ENCODE data around the gene ATP11C.
"Not testable (repeated sequence)": the region's sequence is repeated elsewhere in the genome, so short reads cannot be mapped to it uniquely, and the experiment has no call there.

Gene ATP11C

GRCh38 chrX:139850968-139851367, 81.9 kb downstream of the ATP11C start:
- DNase-seq: no peak

GRCh38 chrX:139844884-139845283, 88.0 kb downstream of the ATP11C start:
- DNase-seq: no peak

- DNase-seq: no peak
These were observed 88.7 kb downstream of the ATP11C start for GRCh38 chrX:139844163-139844562.

- no peak for DNase-seq
These were observed 90.3 kb downstream of the ATP11C start for GRCh38 chrX:139842326-139843185.

GRCh38 chrX:139836335-139836734, 96.5 kb downstream of the ATP11C start:
- DNase-seq: not testable (repeated sequence)

GRCh38 chrX:139834879-139835278, 98.0 kb downstream of the ATP11C start:
- DNase-seq: no peak

- DNase-seq: no peak
These were observed 100.0 kb downstream of the ATP11C start for GRCh38 chrX:139832718-139833309.

GRCh38 chrX:139831675-139832456, 101.0 kb downstream of the ATP11C start:
- DNase-seq: no peak

- DNase-seq: no peak
These were observed 101.8 kb downstream of the ATP11C start for GRCh38 chrX:139831017-139831416.

- DNase-seq: no peak
These were observed 104.0 kb downstream of the ATP11C start for GRCh38 chrX:139828830-139829229.

- DNase-seq: no peak
These were observed 104.8 kb downstream of the ATP11C start for GRCh38 chrX:139828033-139828432.

- DNase-seq: no peak
These were observed 106.5 kb downstream of the ATP11C start for GRCh38 chrX:139826065-139827044.

GRCh38 chrX:139825618-139826017, 107.2 kb downstream of the ATP11C start:
- DNase-seq: no peak

GRCh38 chrX:139823806-139824205, 109.0 kb downstream of the ATP11C start:
- no peak for DNase-seq

GRCh38 chrX:139820358-139820984, 112.4 kb downstream of the ATP11C start:
- no peak for DNase-seq

GRCh38 chrX:139816204-139816603, 116.6 kb downstream of the ATP11C start:
- no peak for DNase-seq

GRCh38 chrX:139815771-139816170, 117.1 kb downstream of the ATP11C start:
- DNase-seq: no peak

GRCh38 chrX:139811942-139812629, 120.8 kb downstream of the ATP11C start:
- DNase-seq: no peak

- DNase-seq: no peak
These were observed 128.4 kb downstream of the ATP11C start for GRCh38 chrX:139804482-139804881.

GRCh38 chrX:139803224-139803623, 129.6 kb downstream of the ATP11C start:
- DNase-seq: no peak

GRCh38 chrX:139802048-139802447, 130.8 kb downstream of the ATP11C start:
- DNase-seq: no peak

All from stimulated activated CD4-positive, alpha-beta T cell treated with anti-CD3 and anti-CD28 coated beads, Interleukin-4, amount 100 ng/mL, for 4 hours (primary cell).